GM11168 (cell line): ENCODE results near the gene BACE1-AS.
"Not testable (repeated sequence)": the region's sequence is repeated elsewhere in the genome, so short reads cannot be mapped to it uniquely, and the experiment has no call there.

Experiments
- in situ Hi-C: fragments of 300-500 bp; cut with MboI; formaldehyde crosslinking; loops from one replicate; pipeline ENCODE4 v1.12.0; 2022; ENCODE audit warnings: low sequenced_read_pairs; ENCODE audit not compliant: unreplicated experiment

Gene BACE1-AS

GRCh38 chr11:117290809-117291396 lies at the start of gene BACE1-AS:
Gene BACE1-AS (plus strand): TSS chr11:117291346.
- in situ Hi-C loops: no loop called here

DNA sequence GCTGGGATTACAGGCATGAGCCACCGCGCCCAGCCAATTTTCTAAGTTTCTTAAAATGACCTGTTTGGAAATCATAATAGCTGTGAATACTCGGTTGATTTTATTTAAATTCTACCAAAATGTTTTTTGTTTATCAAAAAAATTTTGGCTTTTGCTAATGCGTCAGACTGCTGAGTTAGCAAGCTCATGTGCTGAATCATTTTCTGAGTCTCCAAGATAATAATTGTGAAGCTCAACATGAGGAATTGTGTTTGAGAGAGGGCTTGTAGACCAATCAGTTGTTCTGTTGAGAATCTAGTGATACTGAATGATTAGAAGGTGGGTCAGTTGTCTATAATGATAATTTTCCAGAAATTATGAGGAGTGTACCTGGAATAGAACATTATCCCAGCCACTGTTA lies 42.8 kb upstream of the BACE1-AS start:
- in situ Hi-C loops: no loop called here

DNA sequence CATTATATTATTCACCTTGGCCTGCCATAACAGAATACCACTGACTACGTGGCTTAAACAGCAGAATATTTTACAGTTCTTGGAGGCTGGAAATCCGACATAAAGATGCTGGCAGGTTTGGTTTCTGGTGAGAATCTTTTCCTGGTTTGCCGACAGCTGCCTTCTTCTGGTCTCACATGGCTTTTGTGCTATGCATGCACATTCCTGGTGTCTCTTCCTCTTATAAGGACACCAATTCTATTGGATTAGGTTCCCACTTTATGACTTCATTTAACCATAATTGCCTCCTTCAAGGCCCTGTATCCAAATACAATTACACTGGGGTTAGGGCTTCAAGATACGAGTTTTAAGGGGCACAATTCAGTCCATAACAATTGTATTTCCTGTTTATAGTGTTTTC lies 41.6 kb upstream of the BACE1-AS start:
- in situ Hi-C loops: no loop called here

GRCh38 chr11:117251506-117251905 lies 39.6 kb upstream of the BACE1-AS start:
- in situ Hi-C loops: no loop called here

DNA sequence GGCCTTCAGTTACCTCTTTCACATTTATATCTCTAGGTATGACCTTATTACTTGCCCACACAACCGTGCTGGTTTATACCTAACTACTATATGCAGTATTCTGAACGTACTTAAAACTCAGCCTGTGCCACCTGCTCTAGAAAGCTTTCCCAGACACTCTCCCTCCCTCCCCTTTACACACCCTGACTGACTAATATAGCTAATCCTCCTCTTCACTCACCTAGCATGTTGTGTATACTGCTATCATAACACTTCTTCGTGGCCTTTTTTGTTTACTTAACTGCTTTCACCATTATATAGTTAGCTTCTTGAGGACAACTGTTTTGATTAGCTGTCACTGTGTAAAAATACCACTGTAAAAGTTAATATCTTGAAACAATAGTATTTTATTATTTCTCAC lies 35.2 kb upstream of the BACE1-AS start:
- in situ Hi-C loops: no loop called here

DNA sequence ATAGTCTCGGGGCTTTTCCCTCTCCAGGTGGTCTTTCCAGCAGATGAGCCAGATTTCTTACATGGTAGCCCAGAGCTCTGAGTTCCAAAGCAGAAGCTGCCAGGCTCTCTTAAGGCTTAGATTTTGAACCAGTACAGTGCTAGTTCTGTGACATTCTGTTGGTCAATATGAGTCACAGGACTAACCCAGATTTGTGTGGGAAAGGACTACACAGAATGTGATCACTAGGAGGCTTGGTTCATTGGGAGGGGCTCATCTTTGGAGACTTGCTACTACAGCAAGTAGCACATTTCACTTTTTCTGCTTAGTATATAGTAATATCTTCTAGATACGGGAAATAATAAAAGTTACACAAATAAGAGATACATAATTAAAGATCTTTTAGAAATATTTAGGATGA lies 34.6 kb upstream of the BACE1-AS start:
- in situ Hi-C loops: no loop called here

DNA sequence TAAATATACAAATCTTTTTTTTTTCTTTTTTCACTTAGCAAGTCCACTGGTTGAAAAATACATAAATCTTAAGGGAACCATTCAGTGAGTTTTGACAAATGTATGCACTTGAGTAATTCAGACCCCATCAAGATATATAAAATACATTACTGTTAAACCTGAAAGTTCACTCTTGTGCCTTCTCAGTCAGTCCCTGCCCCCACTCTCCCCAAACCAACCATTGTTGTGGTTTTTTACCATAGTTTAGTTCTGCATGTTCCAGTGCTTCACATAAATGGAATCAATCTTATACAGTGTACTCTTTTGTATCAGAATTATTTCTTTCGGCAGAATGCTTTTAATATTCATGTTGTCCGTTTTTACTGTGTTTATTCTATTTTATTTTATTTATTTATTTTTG lies 32.6 kb upstream of the BACE1-AS start:
- in situ Hi-C loops: no loop called here

DNA sequence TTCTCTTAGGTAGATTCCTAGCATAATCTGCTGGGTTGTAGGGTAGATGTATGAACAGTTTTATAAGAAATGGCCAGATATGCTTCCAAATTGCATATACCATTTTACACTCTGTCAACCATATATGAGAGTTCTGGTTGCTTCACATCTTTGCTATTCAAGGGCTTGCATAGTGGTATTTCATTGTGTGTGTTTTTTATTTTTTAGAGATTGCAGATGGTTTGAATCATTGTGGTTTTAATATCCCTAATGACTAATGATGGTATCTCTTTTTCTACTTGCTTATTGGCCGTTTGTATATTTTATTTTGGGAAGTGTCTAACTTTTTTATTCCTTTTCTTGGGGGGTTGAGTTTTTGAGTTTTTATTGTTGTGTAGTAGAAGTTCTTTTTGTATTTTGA lies 31.7 kb upstream of the BACE1-AS start:
- in situ Hi-C loops: no loop called here

DNA sequence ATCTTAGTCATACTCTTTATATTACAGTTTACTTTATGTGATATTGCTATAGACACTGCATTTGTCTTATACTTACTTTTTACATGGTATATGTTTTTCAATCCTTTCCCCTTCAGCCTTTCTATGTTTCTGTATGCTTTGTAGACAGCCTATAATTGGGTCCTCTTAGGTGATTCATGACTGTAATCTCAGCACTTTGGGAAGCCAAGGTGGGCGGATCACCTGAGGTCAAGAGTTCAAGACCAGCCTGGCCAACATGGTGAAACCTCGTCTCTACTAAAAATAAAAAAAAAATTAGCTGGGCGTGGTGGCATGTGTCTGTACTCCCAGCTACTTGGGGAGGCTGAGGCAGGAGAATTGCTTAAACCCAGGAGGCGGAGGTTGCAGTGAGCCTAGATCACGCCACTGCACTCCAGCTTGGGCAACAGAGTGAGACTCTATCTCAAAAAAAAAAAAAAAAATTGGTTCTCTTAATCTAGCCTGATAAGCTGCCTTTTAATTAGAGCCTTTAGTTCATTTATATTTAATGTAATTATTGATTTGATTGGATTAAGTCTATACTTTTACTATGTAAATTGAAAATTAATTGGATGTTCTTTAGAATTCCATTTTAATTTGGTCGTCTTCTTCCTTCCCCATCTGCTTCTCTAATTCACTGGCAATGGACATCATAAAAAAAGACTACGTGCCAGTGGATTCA lies 26.4 kb upstream of the BACE1-AS start:
- in situ Hi-C loops: not testable (repeated sequence)

- in situ Hi-C loops: no loop called here
Measured at GRCh38 chr11:117265745-117266144, 25.4 kb upstream of the BACE1-AS start.

DNA sequence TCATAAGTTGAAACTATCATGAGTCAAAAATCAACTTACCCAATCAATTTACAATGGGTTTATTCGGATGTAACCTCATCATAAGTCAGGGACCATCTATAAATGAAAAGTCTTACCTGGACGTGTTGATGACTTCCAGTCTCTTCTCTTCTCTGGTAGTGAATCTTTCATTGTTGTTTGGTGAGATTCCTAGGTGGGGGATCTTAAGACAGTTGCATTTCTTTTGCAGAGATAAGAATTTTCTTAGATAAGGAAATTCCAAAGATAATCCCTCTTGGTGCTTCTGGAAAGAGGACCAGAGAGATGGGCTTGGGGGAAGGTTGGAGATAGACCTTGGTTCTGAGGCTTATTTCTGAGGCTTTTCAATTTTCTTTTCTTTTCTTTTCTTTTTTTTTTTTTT lies 21.3 kb upstream of the BACE1-AS start:
- in situ Hi-C loops: no loop called here

DNA sequence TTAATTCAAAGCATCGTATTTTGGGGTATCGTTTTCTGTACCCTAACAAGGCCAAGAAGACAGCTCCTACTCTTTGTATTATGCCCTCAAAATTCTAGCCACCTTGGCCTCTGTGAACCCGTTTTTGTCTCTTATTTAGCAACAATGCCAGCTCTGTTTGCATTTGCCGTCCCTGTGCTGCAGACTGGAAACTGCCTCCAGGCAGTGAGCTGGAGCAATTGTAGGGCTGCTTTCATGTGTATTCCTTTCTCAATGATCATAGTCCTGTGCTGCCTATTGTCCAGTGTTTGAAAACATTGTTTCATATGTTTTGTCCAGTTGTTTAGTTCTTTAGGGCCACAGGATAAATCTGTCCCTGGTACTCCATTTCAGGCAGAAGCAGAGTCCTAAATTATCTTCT lies 19.9 kb upstream of the BACE1-AS start:
- in situ Hi-C loops: no loop called here

DNA sequence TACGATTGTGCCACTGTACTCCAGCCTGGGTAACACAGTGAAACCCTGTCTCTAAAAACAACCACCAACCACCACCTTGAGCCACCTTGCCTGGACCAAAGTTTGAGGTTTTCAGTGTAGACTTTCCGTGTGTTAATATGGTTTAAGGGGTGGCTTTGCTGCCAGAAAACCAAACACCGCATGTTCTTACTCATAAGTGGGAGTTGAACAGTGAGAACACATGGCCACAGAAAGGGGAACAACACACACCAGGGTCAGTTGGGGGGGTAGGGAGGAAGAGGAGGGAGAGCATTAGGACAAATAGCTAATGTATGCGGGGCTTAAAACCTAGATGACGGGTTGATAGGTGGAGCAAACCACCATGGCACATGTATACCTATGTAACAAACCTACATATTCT lies 19.0 kb upstream of the BACE1-AS start:
- in situ Hi-C loops: not testable (repeated sequence)

DNA sequence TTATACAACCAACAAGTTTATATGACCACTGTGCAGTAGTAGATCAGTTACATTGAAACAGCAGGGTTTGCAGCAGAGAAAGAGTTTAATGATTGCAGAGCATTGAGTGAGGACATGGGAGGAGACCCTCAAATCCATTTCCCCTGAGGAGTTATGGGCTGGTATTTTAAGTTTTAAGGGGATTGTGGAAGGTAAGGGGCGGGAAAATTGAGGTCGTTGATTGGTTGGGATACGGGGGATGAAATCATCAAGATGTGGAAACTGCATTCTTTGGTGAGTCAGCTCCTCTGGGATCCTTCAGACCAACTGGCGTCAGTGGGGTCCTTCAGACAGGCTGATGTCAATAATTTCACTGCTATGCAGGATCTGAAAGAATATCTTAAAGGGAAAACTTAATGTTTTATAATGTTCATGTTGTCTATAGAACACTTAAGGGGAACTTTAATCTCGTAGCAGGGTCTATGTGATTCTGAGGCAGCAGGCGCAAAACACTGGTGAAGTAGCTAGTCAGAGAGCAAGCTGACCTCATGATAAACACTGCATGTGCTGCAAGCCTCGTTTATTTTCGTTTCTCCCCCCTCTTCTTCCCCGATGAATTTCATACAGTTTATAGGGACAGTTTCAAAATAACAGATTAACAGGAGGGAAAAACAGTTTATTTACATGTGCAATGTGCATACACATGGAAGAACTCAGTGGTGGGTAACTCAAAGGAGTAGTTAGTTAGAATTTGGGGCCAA lies 17.4 kb upstream of the BACE1-AS start:
- in situ Hi-C loops: no loop called here

- in situ Hi-C loops: no loop called here
Measured at GRCh38 chr11:117278347-117278746, 12.8 kb upstream of the BACE1-AS start.

GRCh38 chr11:117279711-117280376 lies 11.3 kb upstream of the BACE1-AS start:
- in situ Hi-C loops: loop anchor here (5.0 kb wide), 1 partner anchor 37 kb away; the partner anchor contains the start of gene BACE1

DNA sequence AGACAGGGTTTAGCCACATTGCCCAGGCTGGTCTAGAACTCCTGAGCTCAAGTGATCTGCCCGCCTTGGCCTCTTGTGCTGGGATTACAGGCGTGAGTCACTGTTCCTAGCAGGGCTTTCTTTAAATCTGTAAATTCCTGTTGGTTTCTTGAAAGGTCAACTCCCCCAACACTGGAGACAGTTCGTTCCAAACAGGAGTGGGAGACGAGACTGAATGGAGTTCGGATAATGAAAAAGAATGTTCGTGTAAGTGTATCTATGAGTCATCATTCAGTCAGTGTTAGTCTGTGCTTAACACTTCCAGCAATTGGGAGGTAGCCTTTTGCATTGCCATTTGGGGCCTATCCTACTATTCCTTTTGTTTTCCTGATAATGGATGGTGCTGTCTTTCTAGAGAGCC lies 10.0 kb upstream of the BACE1-AS start:
- in situ Hi-C loops: loop anchor here (5.0 kb wide), 1 partner anchor 36 kb away; the partner anchor contains the start of gene BACE1

GRCh38 chr11:117281869-117282268 lies 9.3 kb upstream of the BACE1-AS start:
- in situ Hi-C loops: loop anchor here (5.0 kb wide), 1 partner anchor 35 kb away; the partner anchor contains the start of gene BACE1

- in situ Hi-C loops: loop anchor here (5.0 kb wide), 1 partner anchor 34 kb away; the partner anchor contains the start of gene BACE1
Measured at GRCh38 chr11:117282956-117283355, 8.2 kb upstream of the BACE1-AS start.

GRCh38 chr11:117284053-117284452 lies 7.1 kb upstream of the BACE1-AS start:
- in situ Hi-C loops: loop anchor here (5.0 kb wide), 1 partner anchor 33 kb away; the partner anchor contains the start of gene BACE1

DNA sequence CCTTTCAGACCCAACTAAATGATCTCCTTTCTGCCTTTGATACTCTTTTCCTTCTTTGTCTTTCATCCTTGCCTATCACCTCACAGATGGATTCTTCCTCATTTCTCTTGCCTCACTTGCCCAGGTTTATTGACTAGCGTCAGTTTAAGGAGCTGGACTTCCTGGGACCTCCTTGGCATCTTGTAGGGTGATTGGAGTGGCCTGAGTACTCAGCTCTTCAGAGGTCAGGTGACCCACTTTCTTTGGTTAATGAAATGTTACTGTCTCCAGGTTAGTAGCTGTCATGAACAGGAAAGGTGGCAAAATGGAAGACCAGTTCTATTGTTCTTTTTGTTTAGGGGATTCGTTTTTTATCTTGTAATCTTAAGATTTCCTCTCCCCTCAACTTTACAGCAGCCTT lies 4.6 kb upstream of the BACE1-AS start:
- in situ Hi-C loops: no loop called here
